Fibroblast of mammary gland (primary cell): ENCODE measurements around the gene SIX5.
"Not testable (repeated sequence)": the region's sequence is repeated elsewhere in the genome, so short reads cannot be mapped to it uniquely, and the experiment has no call there.

Experiments
- DNase-seq: peaks from one replicate; pipeline ENCODE4 v3.0.0-alpha.2; 2010; ENCODE audit warnings: low read depth
- H3K4me3 ChIP-seq: 2 replicates; pipeline ENCODE4 v1.5.1; 2011; ENCODE audit warnings: low read depth, mild to moderate bottlenecking, low read length, moderate library complexity; ENCODE audit not compliant: control insufficient read depth
- TF ChIP-seq, protein P1 (sequence below): conservative IDR thresholded peaks from 2 replicates; pipeline ENCODE4 v1.5.1; 2011; ENCODE audit warnings: low read depth, low read length, inconsistent platforms; ENCODE audit not compliant: control insufficient read depth, insufficient read depth

The SIX5 gene

DNA sequence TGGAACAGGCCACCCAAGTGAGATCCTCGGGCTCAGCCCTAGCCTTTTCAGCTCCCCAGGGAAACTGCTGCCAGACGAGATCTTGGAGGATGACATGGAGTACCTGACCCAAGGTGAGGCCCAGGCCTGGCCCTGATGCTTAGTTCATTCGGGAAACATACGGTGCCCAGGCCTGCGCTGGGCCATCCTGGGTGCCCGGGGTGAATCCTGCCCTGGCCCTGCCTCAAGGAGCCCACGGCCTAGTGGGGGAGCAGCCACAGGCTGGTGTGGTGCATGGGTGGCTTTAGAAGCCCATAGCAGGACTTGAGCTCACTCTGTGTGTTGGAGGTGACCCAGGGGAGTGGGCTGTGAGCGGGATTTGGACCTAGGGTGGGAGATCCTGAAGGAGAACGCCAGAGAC, 10.1 kb downstream of the SIX5 start:
- no peak overlapping the region for H3K4me3 ChIP-seq
- DNase-seq = no peak
- TF ChIP-seq, protein P1, sequence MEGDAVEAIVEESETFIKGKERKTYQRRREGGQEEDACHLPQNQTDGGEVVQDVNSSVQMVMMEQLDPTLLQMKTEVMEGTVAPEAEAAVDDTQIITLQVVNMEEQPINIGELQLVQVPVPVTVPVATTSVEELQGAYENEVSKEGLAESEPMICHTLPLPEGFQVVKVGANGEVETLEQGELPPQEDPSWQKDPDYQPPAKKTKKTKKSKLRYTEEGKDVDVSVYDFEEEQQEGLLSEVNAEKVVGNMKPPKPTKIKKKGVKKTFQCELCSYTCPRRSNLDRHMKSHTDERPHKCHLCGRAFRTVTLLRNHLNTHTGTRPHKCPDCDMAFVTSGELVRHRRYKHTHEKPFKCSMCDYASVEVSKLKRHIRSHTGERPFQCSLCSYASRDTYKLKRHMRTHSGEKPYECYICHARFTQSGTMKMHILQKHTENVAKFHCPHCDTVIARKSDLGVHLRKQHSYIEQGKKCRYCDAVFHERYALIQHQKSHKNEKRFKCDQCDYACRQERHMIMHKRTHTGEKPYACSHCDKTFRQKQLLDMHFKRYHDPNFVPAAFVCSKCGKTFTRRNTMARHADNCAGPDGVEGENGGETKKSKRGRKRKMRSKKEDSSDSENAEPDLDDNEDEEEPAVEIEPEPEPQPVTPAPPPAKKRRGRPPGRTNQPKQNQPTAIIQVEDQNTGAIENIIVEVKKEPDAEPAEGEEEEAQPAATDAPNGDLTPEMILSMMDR = no peak

DNA sequence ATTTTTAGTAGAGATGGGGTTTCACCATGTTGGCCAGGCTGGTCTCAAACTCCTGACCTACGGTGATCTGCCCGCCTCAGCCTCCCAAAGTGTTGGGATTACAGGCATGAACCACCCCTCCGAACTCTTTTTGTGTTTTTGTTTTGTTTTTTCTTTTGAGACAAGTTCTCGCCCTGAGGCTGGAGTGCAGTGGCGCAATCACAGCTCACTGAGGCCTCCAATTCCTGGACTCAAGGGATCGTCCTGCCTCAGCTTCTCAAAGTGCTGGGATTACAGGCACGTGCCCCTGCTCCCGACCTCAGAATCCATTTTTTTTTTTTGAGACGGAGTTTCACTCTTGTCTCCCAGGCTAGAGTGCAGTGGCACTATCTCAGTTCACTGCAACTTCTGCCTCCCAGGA, 11.4 kb downstream of the SIX5 start:
- TF ChIP-seq, protein P1 = no peak
- no peak overlapping the region for H3K4me3 ChIP-seq
- DNase-seq = no peak

DNA sequence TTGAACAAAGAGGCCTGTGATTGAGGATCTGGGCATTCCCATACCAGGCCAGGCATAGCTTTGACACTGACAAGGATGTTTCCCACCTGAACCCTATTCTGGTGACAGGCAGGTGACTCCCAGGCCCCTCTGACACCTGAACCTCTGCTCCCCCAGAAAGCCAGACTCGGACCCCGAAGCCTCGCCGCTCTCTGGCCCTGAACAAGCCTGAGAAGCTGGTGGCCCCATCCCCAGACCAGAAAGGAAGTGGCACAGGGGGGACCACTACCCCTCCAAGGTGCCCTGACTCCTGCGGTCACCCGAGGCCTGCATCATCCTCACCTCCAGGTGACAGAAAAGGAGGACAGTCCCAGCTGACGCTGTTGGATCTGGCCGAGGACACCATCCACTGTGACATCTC, 14.7 kb downstream of the SIX5 start:
- no peak for DNase-seq
- no peak overlapping the region for H3K4me3 ChIP-seq
- TF ChIP-seq, protein P1 = no peak

DNA sequence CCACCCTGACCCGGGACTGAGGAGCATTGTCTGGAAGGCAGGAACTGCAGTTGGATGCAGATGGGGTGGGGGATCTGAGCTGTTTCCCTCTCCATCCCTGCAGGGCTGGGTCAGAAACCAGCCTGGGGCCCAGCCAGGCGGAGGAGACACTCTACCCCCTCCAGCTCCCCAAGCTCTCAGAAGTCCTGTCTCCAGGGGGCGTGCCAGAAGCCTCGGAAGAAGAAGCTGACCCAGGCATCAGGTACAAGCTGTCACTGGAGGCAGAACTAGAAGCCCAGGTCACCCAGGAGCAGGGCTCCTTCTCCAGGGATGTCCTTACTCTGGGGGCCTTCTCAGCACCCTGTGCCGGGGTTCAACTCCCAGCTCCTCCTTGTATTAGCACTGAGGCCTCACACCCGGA, 15.5 kb downstream of the SIX5 start:
- no peak for DNase-seq
- TF ChIP-seq, protein P1 = no peak

DNA sequence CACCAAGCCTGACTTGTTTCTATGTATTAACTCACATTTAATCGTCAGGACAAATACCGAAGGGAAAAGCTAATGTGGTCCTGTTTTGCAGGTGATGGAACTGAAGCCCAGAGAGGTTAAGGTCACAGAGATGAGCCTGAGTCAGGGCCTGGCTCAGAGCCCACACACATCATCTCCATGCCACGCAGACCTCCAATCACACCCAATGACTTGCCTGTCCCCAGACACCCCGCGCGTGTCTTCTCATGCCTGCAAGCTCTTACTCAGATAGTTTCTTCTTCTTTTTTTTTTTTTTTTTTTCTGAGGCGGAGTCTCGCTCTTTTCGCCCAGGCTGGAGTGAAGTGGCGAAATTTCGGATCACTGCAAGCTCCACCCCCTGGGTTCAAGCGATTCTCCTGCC, 16.4 kb downstream of the SIX5 start:
- peak; percentile 95 for DNase-seq
- H3K4me3 ChIP-seq = no peak overlapping the region
- TF ChIP-seq, protein P1 = no peak

More for the DNA sequence above, 15.5 kb downstream of the SIX5 start:
- H3K4me3 ChIP-seq = no peak overlapping the region

GRCh38 chr19:45751483-45751882, 17.6 kb downstream of the SIX5 start:
- not testable (repeated sequence) for H3K4me3 ChIP-seq, DNase-seq

GRCh38 chr19:45747513-45747912, 21.5 kb downstream of the SIX5 start:
- no peak overlapping the region for H3K4me3 ChIP-seq
- TF ChIP-seq, protein P1 = no peak
- no peak for DNase-seq
